GM18861 (cell line): Measurements from ENCODE around the gene PTPN12.
"Not testable (repeated sequence)": the region's sequence is repeated elsewhere in the genome, so short reads cannot be mapped to it uniquely, and the experiment has no call there.

Experiments used
- ATAC-seq: cut with Tn5 transposase; IDR thresholded peaks from one replicate; pipeline ENCODE4 v1.9.1; 2021; ENCODE audit not compliant: unreplicated experiment

PTPN12 gene

DNA sequence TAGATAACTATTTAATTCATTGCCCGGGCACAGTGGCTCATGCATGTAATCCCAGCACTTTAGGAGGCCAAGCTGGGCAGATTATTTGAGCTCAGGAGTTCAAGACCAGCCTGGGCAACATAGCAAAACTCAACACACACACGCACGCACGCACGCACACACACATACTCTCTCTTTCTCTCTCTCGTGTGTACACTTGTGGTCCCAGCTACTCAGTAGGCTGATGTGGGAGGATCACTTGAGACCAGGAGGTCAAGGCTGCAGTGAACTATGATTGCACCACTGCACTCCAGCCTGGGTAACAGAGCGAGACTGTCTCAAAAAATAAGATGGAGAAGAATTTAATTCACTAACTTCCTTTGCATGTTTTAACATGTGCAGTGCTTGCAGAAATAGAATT lies 38.1 kb downstream of the PTPN12 start:
- ATAC-seq, result no peak

DNA sequence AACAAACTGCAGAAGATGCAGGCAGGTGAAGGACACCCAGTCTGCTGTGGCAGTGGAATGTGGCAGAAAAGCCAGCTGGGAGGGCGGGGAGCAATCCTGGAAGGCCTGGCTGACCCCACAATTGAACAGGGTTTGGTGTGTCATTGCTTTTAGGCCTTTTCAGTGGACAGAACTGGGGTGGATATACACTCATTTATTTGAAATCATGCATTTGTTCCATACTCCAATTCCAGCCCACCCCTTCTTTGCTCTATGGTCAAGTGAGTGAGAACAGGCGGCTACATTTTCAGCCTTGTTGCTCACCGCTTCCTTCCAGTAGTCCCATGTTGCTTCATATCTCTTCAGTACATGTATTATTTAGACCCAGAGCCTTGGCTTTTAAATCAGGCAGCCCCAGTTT lies 39.8 kb downstream of the PTPN12 start:
- no peak for ATAC-seq

DNA sequence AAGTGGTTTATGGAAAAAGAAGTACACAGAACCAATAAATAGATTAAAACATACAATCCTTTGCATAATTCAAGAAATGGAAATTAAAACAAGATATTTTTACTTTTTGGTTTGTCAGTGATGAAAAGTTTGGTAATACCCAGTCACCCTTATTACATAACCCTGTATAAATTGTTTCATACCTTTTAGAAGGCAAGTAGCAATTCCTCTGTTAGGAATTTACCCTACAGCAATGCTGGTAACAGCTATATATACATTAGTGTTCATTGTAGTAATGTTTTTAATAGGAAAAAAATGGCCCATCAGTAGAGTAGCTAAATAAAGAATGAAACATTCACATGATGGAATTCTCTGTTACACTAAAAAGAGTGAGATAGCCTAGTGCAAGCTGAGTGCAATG lies 42.7 kb downstream of the PTPN12 start:
- ATAC-seq, result no peak

DNA sequence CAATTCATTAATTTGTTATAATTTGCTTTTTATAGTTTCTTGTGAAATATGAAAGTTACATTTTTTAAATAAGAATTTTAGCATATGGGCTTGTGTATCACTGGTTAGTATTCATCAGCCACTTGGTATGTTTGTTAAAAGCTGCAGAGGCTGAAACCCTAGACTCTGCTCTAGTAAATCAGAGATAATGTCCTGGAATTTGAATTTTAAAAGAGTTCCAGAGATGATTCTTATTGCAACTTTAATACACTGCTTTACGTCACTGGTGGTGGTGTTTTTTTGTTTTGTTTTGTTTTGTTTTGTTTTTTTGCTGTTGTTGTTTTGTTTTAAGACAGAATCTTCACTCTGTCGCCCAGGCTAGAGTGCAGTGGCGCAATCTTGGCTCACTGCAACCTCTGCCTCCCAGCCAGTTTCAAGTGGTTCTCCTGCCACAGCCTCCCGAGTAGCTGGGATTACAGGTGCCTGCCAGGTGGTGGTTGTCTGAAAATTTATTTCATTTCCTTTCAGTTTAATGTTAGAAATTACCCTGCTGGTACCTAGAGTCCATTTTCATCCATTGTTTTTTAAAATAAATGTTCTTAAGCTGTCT lies 43.8 kb downstream of the PTPN12 start:
- ATAC-seq, result no peak

DNA sequence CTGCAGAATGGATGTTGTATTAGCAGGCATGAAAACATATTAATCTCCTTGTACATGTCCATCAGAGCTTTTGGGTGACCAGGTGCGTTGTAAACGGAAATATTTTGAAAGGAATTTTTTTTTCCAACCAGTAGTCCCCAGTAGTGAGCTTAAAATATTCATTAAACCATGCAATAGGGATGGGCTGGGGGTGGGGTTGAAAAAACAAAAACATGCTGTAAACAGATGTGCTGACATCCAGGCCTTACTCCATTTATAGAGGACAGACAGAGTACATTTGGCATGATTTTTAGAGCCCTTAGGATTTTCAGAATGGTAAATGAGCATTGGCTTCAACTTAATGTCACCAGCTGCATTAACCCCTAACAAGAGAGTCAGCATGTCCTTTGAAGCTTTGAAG lies 50.2 kb downstream of the PTPN12 start:
- ATAC-seq, result no peak

DNA sequence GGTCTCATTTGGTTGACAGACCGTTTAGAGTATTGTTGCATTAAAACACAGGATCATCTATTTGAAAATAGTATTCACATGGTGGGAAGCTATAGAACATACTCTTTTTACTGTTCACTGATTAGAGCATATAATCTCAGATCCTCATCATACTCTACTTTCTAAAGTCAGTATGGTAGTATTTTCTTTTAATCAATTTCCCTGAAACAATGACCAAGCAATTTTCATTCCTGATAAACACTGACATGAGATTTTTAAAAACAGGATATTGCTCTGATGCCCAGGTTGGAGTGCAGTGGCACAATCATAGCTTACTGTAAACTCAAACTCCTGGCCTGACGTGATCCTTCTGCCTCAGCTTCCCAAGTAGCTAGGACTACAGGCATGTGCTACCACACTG lies 63.9 kb downstream of the PTPN12 start:
- ATAC-seq, result no peak

DNA sequence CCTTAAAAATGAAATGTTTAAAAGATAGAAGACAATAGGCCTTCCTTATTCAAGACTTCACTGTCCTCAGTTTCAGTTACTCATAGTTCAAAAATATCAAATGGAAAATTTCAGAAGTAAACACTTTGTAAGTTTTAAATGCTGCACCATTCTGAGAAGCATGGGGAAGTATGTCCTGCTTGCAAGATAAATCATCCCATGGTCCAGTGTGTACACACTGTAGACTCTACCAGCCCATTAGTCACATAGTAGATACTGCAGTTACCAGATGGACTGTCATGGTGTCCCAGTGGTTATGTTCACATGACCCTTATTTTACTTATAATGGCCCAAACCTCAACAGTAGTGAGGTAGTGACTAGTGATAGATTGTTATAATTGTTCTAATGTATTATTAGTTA lies 69.5 kb downstream of the PTPN12 start:
- ATAC-seq, result no peak

DNA sequence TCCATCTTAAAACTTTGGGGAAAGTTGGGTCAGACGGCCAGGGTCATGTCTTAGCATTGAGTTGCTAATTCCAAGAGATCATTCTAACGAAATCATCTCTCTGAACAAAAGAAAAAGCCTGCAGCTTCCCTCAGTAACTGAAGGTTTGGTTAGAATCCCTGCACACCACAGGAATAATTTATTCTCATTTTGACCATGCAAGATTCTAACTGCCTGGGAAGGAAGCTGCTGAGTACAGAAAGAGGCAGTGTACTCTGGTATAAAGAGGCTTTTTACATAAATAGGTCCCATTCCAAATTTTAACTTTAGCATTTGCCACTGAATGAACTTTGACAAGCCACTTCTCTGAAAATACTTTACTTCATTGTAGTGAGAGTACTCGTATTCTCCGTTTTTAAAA lies 82.2 kb downstream of the PTPN12 start:
- no peak for ATAC-seq

DNA sequence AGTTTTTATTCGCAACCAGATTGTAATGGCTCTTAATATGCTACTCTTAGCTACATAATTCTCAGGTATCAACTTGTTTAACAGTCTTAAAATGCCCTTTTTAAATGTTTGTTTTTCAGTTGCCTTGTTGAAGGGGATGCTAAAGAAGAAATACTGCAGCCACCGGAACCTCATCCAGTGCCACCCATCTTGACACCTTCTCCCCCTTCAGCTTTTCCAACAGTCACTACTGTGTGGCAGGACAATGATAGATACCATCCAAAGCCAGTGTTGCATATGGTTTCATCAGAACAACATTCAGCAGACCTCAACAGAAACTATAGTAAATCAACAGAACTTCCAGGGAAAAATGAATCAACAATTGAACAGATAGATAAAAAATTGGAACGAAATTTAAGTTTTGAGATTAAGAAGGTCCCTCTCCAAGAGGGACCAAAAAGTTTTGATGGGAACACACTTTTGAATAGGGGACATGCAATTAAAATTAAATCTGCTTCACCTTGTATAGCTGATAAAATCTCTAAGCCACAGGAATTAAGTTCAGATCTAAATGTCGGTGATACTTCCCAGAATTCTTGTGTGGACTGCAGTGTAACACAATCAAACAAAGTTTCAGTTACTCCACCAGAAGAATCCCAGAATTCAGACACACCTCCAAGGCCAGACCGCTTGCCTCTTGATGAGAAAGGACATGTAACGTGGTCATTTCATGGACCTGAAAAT lies 89.7 kb downstream of the PTPN12 start:
- ATAC-seq, result no peak

DNA sequence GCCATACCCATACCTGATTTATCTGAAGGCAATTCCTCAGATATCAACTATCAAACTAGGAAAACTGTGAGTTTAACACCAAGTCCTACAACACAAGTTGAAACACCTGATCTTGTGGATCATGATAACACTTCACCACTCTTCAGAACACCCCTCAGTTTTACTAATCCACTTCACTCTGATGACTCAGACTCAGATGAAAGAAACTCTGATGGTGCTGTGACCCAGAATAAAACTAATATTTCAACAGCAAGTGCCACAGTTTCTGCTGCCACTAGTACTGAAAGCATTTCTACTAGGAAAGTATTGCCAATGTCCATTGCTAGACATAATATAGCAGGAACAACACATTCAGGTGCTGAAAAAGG lies 90.2 kb downstream of the PTPN12 start:
- no peak for ATAC-seq

DNA sequence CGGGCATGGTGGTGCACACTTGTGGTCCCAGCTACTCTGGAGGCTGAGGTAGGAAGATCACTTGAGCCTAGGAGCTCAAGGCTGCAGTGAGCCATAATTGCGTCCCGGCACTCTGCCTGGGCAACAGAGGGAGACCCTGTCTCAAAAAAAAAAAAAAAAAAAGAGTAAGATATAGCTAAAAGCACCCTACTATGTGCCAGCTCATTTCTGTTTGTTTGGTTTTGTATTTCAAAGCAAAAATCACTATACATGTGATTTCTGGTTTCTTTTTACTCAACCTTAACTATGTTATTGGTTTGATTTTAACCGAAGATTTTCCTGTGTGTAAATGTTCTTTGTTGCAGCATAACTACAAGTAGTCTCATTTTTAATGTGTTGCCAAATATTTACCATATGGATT lies 92.7 kb downstream of the PTPN12 start:
- no peak for ATAC-seq

DNA sequence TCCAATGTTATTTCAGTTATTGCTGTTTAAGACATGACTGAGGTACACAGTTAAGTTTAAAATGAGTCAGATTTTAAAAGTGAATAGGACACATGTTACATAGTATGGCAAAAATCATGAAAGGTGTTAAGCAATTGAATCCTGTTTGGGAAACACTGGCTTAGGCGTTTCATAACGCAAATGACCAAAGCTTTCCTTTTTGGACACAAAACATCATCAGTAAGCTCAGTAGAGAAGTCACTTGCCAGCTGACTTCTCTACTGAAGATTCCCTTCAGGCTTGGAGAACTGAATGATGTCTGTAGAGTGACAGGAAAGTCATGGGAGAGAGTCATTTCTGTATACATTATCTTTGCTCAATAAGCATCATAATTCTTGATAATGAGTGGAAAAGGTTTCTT lies 94.7 kb downstream of the PTPN12 start:
- ATAC-seq, result no peak

DNA sequence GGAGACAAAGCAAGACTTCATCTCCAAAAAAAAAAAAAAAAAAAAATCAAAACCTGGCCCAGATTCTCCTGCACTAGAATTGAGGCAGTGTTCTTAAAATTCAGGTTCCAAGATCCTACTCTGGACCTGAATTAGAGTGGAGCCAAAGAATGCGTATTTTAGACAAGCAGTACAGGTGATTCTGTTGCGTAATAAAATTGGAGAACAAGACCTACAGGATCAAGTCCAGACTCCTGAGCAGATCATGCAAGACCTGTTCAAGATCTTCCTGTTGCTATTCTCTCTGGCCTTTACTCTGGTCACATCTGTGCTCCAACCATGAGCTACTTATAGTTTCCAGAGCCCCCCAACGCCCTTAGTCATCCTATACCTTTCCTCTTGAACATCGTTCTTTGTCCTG lies 107.7 kb downstream of the PTPN12 start:
- ATAC-seq, result no peak

DNA sequence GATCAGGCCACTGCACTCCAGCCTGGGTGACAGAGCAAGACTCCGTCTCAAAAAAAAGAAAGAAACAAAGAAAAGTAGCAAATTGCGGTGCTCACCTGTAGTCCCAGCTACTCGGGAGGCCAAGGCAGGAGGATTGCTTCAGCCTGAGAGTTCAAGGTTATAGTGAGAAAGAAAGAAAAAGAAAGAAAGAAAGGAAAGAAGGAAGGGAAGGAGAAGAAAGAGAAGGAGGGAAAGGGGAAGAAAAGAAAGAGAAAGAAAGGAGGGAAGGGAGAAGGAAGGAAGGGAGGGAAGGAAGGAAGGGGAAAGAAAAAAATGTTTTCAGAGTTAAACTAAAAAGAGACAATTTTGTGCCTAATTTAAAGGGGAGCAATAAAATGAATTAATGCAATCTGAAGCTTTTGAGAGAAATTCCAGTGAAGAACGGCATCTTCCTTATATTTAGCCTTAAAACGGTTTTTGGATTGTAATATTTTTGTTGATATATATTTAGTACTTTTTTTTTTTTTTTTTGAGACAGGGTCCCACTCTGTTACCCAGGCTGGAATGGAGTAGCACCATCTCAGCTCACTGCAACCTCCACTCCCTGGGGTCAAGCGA lies 111.7 kb downstream of the PTPN12 start:
- ATAC-seq, result no peak

DNA sequence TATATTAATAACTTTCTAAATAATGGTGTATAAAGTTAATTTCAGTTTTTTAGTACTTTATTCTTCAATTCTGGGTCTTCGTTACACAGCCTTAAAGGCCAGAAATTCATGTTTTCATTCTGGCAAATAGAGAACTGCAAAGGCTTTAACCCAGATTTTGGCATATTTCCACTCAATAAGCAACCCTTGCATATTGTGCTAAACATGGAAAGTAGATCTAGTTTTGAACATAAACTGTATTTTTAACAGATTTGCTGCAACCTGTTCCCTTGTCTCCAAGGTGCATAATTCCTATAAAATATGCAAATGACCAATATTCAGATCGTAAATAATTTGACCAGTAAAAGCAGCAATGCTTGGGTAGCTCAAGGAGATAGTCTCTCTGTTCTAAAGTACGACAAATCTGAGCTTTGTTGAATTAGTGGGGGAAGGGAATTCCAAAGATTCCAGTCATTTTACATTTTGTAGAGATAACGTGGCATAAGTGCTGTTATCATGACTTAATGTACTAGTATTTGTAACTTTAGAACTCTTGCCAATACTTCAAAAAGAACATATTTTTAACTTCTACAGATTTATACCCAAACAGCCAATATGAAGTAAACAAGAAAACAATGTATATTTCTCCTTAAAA lies 112.7 kb downstream of the PTPN12 start:
- ATAC-seq, result no peak

DNA sequence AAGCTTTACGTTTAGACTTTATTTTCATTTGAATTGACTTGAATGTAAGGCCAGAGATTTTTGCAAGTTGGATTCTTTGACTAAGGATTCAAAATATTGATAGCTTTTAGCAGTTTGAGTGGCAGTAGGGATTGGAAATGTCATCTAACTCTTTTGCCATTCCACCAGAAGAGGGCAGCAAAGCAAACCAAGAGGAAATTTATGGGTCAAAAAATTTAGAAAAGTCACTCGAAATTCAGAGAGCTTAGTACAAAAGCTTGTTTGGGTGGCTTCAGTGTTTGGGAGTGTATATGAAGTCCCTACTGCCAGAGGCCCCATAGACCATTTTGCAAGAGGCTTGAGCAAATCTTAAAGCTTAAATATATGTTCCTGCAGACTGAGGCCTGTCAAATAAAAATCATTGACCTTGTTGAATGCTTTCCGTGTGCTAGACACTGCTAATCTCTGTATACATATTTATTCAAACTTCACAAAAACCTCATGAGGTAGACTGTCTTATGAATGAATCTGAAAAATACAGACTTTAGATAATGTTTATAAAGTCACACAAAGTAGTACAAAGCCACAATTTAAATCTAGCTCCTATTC lies 114.6 kb downstream of the PTPN12 start:
- no peak for ATAC-seq

DNA sequence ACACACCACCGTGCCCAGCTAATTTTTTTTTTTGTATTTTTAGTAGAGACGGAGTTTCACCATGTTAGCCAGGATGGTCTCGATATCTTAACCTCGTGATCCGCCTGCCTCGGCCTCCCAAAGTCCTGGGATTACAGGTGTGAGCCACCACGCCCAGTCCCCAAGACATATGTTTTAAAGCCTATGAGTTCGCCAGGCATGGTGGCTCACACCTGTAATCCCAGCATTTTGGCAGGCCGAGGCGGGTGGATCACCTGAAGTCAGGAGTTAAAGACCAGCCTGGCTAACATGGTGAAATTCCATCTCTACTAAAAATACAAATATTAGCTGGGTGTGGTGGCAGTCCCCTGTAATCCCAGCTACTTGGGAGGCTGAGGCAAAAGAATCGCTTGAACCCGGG lies 115.7 kb downstream of the PTPN12 start:
- ATAC-seq, result not testable (repeated sequence)

DNA sequence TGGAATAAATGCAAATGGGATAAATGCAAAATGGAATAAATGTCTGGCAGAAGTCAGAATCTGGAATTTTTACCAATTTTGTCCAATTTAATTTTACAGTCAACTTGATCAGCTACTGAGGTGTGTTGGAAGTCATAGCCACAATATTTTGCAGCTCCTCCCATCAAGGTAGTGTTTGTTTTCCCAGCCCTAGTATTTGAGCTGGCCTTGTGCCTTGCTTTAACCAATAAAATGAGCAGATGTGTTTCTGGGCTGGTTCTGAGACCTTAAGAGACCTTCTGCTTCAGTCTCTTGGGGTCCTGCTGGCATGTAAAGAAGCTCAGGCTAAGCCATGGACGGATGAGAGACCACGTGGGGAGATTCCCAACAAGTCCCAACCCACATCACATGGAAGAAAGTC lies 116.5 kb downstream of the PTPN12 start:
- ATAC-seq, result no peak

DNA sequence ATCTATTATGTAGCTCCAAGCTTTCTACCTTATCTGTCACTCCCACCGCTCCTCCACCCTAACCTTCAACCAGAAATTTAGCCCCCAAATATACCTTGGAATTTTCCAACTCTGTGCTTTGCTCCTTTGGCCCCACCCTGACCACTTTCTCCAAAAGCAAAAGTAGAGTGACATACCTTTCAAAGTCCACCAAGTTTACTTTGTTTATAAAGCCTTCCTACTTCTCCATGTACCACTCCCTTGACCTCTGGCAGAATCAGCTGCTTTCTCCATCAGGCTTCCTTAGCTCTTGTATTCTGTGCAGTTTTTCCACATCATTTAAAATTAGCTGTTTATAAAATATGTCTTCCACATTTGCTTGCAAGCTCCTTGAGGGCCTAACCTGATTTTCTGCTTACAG lies 118.3 kb downstream of the PTPN12 start:
- ATAC-seq, result no peak

DNA sequence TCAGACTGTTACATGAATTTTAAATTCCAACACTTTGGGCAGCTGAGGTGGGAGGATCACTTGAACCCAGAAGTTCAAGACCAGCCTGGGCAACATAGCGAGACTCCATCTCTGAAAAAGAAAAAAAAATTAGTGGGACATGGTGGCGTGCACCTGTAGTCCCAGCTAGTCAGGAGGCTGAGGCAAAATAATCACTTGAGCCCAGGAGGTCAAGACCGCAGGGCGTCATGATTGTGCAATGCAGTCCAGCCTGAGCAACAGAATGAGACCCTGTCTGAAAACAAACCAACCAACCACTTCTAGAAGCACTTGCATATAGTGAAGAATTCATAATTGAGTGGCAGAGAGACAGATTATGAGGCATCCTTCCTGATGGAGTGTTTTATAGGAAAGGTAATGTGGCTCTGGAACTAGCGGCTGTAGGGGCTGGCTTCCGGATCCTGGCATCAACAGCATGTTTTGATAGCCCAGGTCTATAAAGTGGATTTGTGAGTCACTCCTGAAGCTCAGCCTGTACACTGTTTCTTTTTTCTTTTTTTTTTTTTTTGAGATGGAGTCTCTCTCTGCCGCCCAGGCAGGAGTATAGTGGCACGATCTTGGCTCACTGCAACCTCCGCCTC lies 118.9 kb downstream of the PTPN12 start:
- ATAC-seq, result no peak

DNA sequence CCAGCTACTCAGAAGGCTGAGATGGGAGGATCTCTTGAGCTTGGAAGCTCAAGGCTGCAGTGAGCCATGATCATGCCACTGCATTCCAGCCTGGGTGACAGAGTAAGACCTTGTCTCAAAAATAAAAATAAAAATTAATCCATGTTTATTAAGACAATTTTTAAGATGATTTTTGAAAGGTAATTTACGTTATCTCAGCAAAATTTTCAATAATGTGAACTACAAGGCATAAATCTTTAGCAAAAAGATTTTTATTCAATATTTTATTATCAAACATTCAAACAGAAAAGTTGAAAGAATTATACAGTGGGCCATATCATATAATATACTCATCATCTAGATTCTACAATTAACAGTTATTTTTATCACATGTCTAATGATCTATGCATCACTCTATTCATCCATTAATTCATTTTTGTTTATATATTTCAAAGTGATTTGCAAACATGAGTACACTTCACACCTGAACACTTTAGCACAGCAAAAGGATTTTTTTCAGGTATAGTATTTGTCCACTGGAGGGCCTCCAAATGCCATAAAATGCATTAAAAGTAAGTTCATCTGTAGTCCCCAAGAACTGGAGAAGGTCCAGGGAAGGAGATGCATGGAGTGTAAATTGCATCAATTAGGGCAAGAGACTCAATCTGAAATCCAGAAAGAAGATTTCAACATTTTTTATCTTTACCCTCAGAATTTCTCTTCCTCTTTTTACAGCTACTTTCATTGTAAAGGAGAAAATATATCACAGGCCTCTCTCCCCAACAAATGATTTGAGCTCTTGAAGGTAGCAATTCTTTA lies 120.5 kb downstream of the PTPN12 start:
- ATAC-seq, result no peak
